HCT116 (cell line): Measurements from ENCODE around the gene CLDN9. TPM values are rescaled to one million over a fixed set of nuclear protein-coding genes. Genes with fewer than 3 reads are reported as not detected.
A peak's percentile ranks its signal among the peaks of the same experiment; 100 is the strongest.

Experiments used
- ATAC-seq: fragments of 200-7000 bp; cut with Tn5 transposase; 2 replicates; pipeline ENCODE4 v1.9.1; 2020; ENCODE audit warnings: mild to moderate bottlenecking, moderate library complexity
- BruUV-seq: library from RNA; stranded (reverse); fragments of 400-500 nt; replicated peaks from 2 replicates; lab custom pipeline; 2021; lab: Mats Ljungman, UMichigan
- CTCF ChIA-PET: fragments of 300-600 bp; sonication (Branson Sonifier 250); formaldehyde crosslinking; loops from one replicate; lab custom pipeline; 2021; ENCODE audit warnings: antibody characterized with exemption; lab: Charles Lee
- POLR2A ChIA-PET: fragments of 300-600, 350-600 bp; sonication (Branson Sonifier 250); formaldehyde crosslinking; loops from one replicate; lab custom pipeline; 2021; ENCODE audit warnings: antibody characterized with exemption; lab: Charles Lee
- RAD21 ChIA-PET, 2 experiments: fragments of 300-600 bp; sonication (Branson Sonifier 250); formaldehyde crosslinking; loops; one replicate each; lab custom pipeline; 2023; ENCODE audit warnings: low total read pairs in 2 of 2; ENCODE audit not compliant: uncharacterized antibody in 2 of 2, unreplicated experiment in 2 of 2, low non-redundant PET in 1 of 2; lab: Charles Lee
- DNase-seq: peaks from one replicate; pipeline ENCODE4 v3.0.0-alpha.2; 2010; ENCODE audit warnings: low read depth, low spot score
- H2AFZ ChIP-seq: fragments of 200-600 bp; shearing (Covaris generic), sonication (generic); 2 replicates; pipeline ENCODE4 v1.6.1; 2017; ENCODE audit warnings: low read depth, mixed run types, mixed read lengths, antibody characterized with exemption, low read length; ENCODE audit not compliant: poor library complexity, severe bottlenecking
- H3K27ac ChIP-seq: 2 replicates; pipeline ENCODE4 v1.5.1; 2012; ENCODE audit warnings: low read depth, low read length
- H3K27me3 ChIP-seq: fragments of 200-600 bp; sonication (generic); 2 replicates; pipeline ENCODE4 v1.6.1; 2016; ENCODE audit warnings: mixed run types, low read length, mixed read lengths; ENCODE audit not compliant: insufficient read depth
- H3K36me3 ChIP-seq, 2 experiments: fragments of 200-500 bp in 1 of 2; fragments of 200-600 bp in 1 of 2; sonication (Bioruptor generic) in 1 of 2; sonication (generic) in 1 of 2; 2 replicates each; pipeline versions ENCODE4 v1.5.1 to v1.6.1; 2014 to 2016; ENCODE audit warnings: low read length in 2 of 2, inconsistent platforms in 1 of 2, mixed read lengths in 1 of 2, mixed run types in 1 of 2; ENCODE audit not compliant: insufficient read depth in 2 of 2, control insufficient read depth in 1 of 2
- H3K4me1 ChIP-seq, 2 experiments: fragments of 200-600 bp in 1 of 2; sonication (generic) in 1 of 2; 2 replicates each; pipeline versions ENCODE4 v1.5.1 to v1.6.1; 2012 to 2017; ENCODE audit warnings: low read length in 2 of 2, inconsistent platforms in 1 of 2, mild to moderate bottlenecking in 1 of 2, mixed read lengths in 1 of 2, mixed run types in 1 of 2, moderate library complexity in 1 of 2; ENCODE audit not compliant: insufficient read depth in 2 of 2, control insufficient read depth in 1 of 2
- H3K4me2 ChIP-seq: fragments of 200-600 bp; sonication (generic); 2 replicates; pipeline ENCODE4 v1.6.1; 2017; ENCODE audit warnings: mixed run types, low read length, mixed read lengths
- H3K4me3 ChIP-seq, 2 experiments: fragments of 200-600 bp in 1 of 2; sonication (generic) in 1 of 2; replicated peaks in 1 of 2; 2 replicates each; pipeline ENCODE4 v1.5.1; 2011 to 2016; ENCODE audit warnings: low read length in 2 of 2, control low read depth in 1 of 2, low read depth in 1 of 2, mild to moderate bottlenecking in 1 of 2, mixed read lengths in 1 of 2, mixed run types in 1 of 2
- H3K79me2 ChIP-seq: fragments of 200-600 bp; sonication (generic); 2 replicates; pipeline ENCODE4 v1.6.1; 2017; ENCODE audit warnings: mild to moderate bottlenecking, mixed run types, low read length, moderate library complexity, mixed read lengths; ENCODE audit not compliant: insufficient read depth
- H3K9ac ChIP-seq: fragments of 200-600 bp; sonication (generic); 2 replicates; pipeline ENCODE4 v1.6.1; 2016; ENCODE audit warnings: low read length, mixed read lengths
- H3K9me2 ChIP-seq: fragments of 200-600 bp; sonication (generic), shearing (Covaris generic); 2 replicates; pipeline ENCODE4 v1.6.1; 2017; ENCODE audit warnings: mixed run types, mild to moderate bottlenecking, moderate library complexity; ENCODE audit not compliant: insufficient read depth
- H3K9me3 ChIP-seq, 2 experiments: fragments of 200-500 bp in 1 of 2; fragments of 200-600 bp in 1 of 2; sonication (Bioruptor generic) in 1 of 2; sonication (generic) in 1 of 2; 2 replicates each; pipeline ENCODE4 v1.6.1; 2014 to 2017; ENCODE audit warnings: low read length in 2 of 2, mixed read lengths in 2 of 2, inconsistent platforms in 1 of 2, low read depth in 1 of 2, mild to moderate bottlenecking in 1 of 2, mixed run types in 1 of 2, moderate library complexity in 1 of 2; ENCODE audit not compliant: control insufficient read depth in 1 of 2, insufficient read depth in 1 of 2
- H4K20me1 ChIP-seq: fragments of 200-600 bp; sonication (generic), shearing (Covaris generic); 2 replicates; pipeline ENCODE4 v1.6.1; 2017; ENCODE audit warnings: mixed run types, mild to moderate bottlenecking, moderate library complexity; ENCODE audit not compliant: insufficient read depth
- CEBPB ChIP-seq: IDR thresholded peaks from 2 replicates; pipeline ENCODE4 v1.6.1; 2012; ENCODE audit warnings: low read depth
- EGR1 ChIP-seq: IDR thresholded peaks from 2 replicates; pipeline ENCODE4 v1.6.1; 2012; ENCODE audit warnings: low read depth
- ELF1 ChIP-seq: IDR thresholded peaks from 2 replicates; pipeline ENCODE4 v1.6.1; 2012; ENCODE audit warnings: low read depth, borderline replicate concordance
- EZH2phosphoT487 ChIP-seq: fragments of 200-600 bp; IDR thresholded peaks from 2 replicates; pipeline ENCODE4 v1.6.1; 2018; ENCODE audit warnings: antibody characterized with exemption, borderline replicate concordance
- JUND ChIP-seq: IDR thresholded peaks from 2 replicates; pipeline ENCODE4 v1.6.1; 2012
- MAX ChIP-seq: IDR thresholded peaks from 2 replicates; pipeline ENCODE4 v1.6.1; 2012
- POLR2A ChIP-seq: IDR thresholded peaks from 2 replicates; pipeline ENCODE4 v1.7.0; 2011; ENCODE audit warnings: borderline replicate concordance; ENCODE audit not compliant: insufficient read depth, insufficient read length; ENCODE audit errors: extremely low read depth
- POLR2AphosphoS5 ChIP-seq: IDR thresholded peaks from 2 replicates; pipeline ENCODE4 v1.6.1; 2011; ENCODE audit warnings: mild to moderate bottlenecking, low read depth, low read length, moderate library complexity
- RAD21 ChIP-seq: IDR thresholded peaks from 2 replicates; pipeline ENCODE4 v1.6.1; 2012; ENCODE audit warnings: low read depth, mild to moderate bottlenecking
- SRF ChIP-seq: IDR thresholded peaks from 2 replicates; pipeline ENCODE4 v1.6.1; 2012; ENCODE audit warnings: low read depth
- TCF7L2 ChIP-seq: IDR thresholded peaks from 2 replicates; pipeline ENCODE4 v1.7.0; 2011; ENCODE audit warnings: borderline replicate concordance, inconsistent platforms; ENCODE audit not compliant: insufficient read depth, insufficient read length; ENCODE audit errors: extremely low read depth
- YY1 ChIP-seq: IDR thresholded peaks from 2 replicates; pipeline ENCODE4 v1.6.1; 2011; ENCODE audit warnings: low read length, low read depth, moderate library complexity, mild to moderate bottlenecking; ENCODE audit not compliant: insufficient replicate concordance; ENCODE audit errors: extremely low read depth
- ZFX ChIP-seq: fragments of 450-650 bp; IDR thresholded peaks from 2 replicates; pipeline ENCODE4 v1.6.1; 2017
- ZNF274 ChIP-seq: fragments of 200-500 bp; sonication (Bioruptor generic); IDR thresholded peaks from 2 replicates; pipeline ENCODE4 v1.6.1; 2014; ENCODE audit warnings: mild to moderate bottlenecking, low read depth, low read length, inconsistent platforms
- intact Hi-C: fragments of 100-400 bp; cut with micrococcal nuclease; formaldehyde crosslinking; loops from 2 replicates; pipeline ENCODE4 v1.10.0; 2022
- total RNA-seq: library from RNA; stranded (reverse); gene quantifications from one replicate; pipeline ENCODE4 v1.2.1, GENCODE V29; 2021; ENCODE audit not compliant: unreplicated experiment
- TF ChIP-seq, protein P1 (sequence below): IDR thresholded peaks from 2 replicates; pipeline ENCODE4 v1.6.1; 2012

Gene CLDN9
- total RNA-seq, 1 experiment from 2014 or later: 0.76 TPM

- ChIA-PET RAD21 (interaction anchor here in 1 of 2 experiments (0.7 kb wide), 1 partner anchor 11 kb away, joined by 3 read pairs; no protein-coding TSS in a partner anchor), POLR2A (interaction anchor here (0.5 to 8.2 kb wide), 21 partner anchors 9 to 1769 kb away, joined by 3 to 188 read pairs (median 4); partner anchors contain the start of genes CLDN9, KREMEN2, MMP25 and PAQR4), CTCF (interaction anchor here (0.8 to 6.1 kb wide), 9 partner anchors 8 to 38 kb away, joined by 3 to 39 read pairs (median 5); no protein-coding TSS in a partner anchor)
- Histone ChIP-seq H3K9me2 (no peaks in the 10 kb centered on the region), H2AFZ (no peak overlapping the region), H3K4me3 (peak overlapping the region; percentile 94 to 95), H3K4me1 (peaks cover 27 to 61% of the 10 kb centered on the region in 2 experiments), H3K27ac (peak overlapping the region; percentile 100), H3K9me3 (no peaks in the 10 kb centered on the region), H3K4me2 (peak overlapping the region; percentile 86), H3K9ac (peak overlapping the region; percentile 99), H3K36me3 (peaks cover 0 to 17% of the 10 kb centered on the region in 2 experiments; a peak in 1 of 4 replicates), H4K20me1 (no peaks in the 10 kb centered on the region), H3K79me2 (peaks cover 26% of the 10 kb centered on the region; the same call in 1 of the 2 replicates), H3K27me3 (no peaks in the 10 kb centered on the region)
- BruUV-seq: TSS peak; percentile 59
- intact Hi-C loops: loop anchor here (5.0 kb wide), 2 partner anchors 39 to 864 kb away; partner anchors contain the start of genes PKMYT1 and TRAF7
- TF ChIP-seq SRF (no peak), EGR1 (no peak), ZFX (no peak), YY1 (peak; percentile 30), RAD21 (no peak), MAX (no peak), TCF7L2 (peak; percentile 44), CEBPB (no peak), POLR2AphosphoS5 (peak; percentile 29; the same call in 1 of the 2 replicates), POLR2A (no peak), EZH2phosphoT487 (no peak), ZNF274 (no peak), ELF1 (no peak), JUND (no peak)
- TF ChIP-seq, protein P1, sequence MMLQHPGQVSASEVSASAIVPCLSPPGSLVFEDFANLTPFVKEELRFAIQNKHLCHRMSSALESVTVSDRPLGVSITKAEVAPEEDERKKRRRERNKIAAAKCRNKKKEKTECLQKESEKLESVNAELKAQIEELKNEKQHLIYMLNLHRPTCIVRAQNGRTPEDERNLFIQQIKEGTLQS: no peak
- ATAC-seq (peak; percentile 20), DNase-seq (peak; percentile 66)
Observed at GRCh38 chr16:3020604-3021448, 8.1 kb downstream of the CLDN9 start.
